Activated CD4-positive, alpha-beta memory T cell treated with anti-CD3 and anti-CD28 coated beads for 36 hours (primary cell): Measurements from ENCODE around the gene PTPN2. TPM values are rescaled to one million over a fixed set of nuclear protein-coding genes. Genes with fewer than 3 reads are reported as not detected.
A peak's percentile ranks its signal among the peaks of the same experiment; 100 is the strongest.

Experiments
- CTCF ChIA-PET: fragments of 350-600 bp; sonication (Branson Sonifier 250); formaldehyde crosslinking; loops from one replicate; lab custom pipeline; 2021; ENCODE audit warnings: antibody characterized with exemption, inconsistent platforms; lab: Charles Lee
- POLR2A ChIA-PET: fragments of 350-600 bp; sonication (Branson Sonifier 250); formaldehyde crosslinking; loops from one replicate; lab custom pipeline; 2021; ENCODE audit warnings: antibody characterized with exemption; lab: Charles Lee
- DNase-seq: peaks from one replicate; pipeline ENCODE4 v3.0.0-alpha.2; 2020
- H3K27ac Mint-ChIP-seq: one replicate; pipeline ENCODE4 v1.8.0; 2021; ENCODE audit warnings: mixed read lengths
- H3K27me3 Mint-ChIP-seq: one replicate; pipeline ENCODE4 v1.8.0; 2021; ENCODE audit warnings: mixed read lengths
- H3K36me3 Mint-ChIP-seq: one replicate; pipeline ENCODE4 v1.8.0; 2021; ENCODE audit warnings: mixed read lengths
- H3K4me1 Mint-ChIP-seq: one replicate; pipeline ENCODE4 v1.8.0; 2021; ENCODE audit warnings: low read depth, mixed read lengths
- H3K4me3 Mint-ChIP-seq: one replicate; pipeline ENCODE4 v1.8.0; 2021; ENCODE audit warnings: mild to moderate bottlenecking, mixed read lengths
- H3K9me3 Mint-ChIP-seq: one replicate; pipeline ENCODE4 v1.8.0; 2021; ENCODE audit warnings: mixed read lengths
- intact Hi-C: fragments of 100-400 bp; cut with micrococcal nuclease; formaldehyde crosslinking; loops from one replicate; pipeline ENCODE4 v1.15.1; 2023
- total RNA-seq, 2 experiments: library from RNA; stranded (reverse); gene quantifications; one replicate each; pipeline ENCODE4 v1.2.3, GENCODE V29; 2021

The PTPN2 gene
- 10 to 100 TPM; 68.8 to 73.3 TPM for total RNA-seq

- CTCF ChIA-PET = interaction anchor here (0.7 to 6.0 kb wide), 6 partner anchors 9 to 156 kb away, joined by 3 to 36 read pairs (median 4); no protein-coding TSS in a partner anchor
- H3K9me3 Mint-ChIP-seq = no peaks in the 10 kb centered on the region
- intact Hi-C loops = loop anchor here (1.0 to 2.0 kb wide), 5 partner anchors 27 to 182 kb away; partner anchors contain the start of genes CEP192 and CEP76
- peaks cover 56% of the 10 kb centered on the region for H3K4me1 Mint-ChIP-seq
- peak within 1 kb of the TSS; percentile 92 for H3K27ac Mint-ChIP-seq
- H3K36me3 Mint-ChIP-seq = peaks cover 1% of the 10 kb centered on the region
- POLR2A ChIA-PET = interaction anchor here (0.6 to 3.0 kb wide), 27 partner anchors 9 to 507 kb away, joined by 3 to 21 read pairs (median 4); partner anchors contain the start of genes AFG3L2, CEP76, PSMG2 and SEH1L
- peak; percentile 94 for DNase-seq
- H3K27me3 Mint-ChIP-seq = no peaks in the 10 kb centered on the region
- peak within 1 kb of the TSS; percentile 78 for H3K4me3 Mint-ChIP-seq
These were observed at the start of gene PTPN2 for GRCh38 chr18:12883684-12884405. Gene PTPN2 (minus strand): TSS chr18:12884237. CDS start chr18:12884141, 96 bp downstream.

- Mint-ChIP-seq H3K4me3 (no peak overlapping the region), H3K36me3 (no peaks in the 10 kb centered on the region), H3K27ac (no peak overlapping the region), H3K9me3 (no peaks in the 10 kb centered on the region), H3K27me3 (peaks cover 2% of the 10 kb centered on the region), H3K4me1 (peaks cover 4% of the 10 kb centered on the region)
- CTCF ChIA-PET = interaction anchor here (0.7 to 5.5 kb wide), 12 partner anchors 9 to 605 kb away, joined by 3 to 150 read pairs (median 9); no protein-coding TSS in a partner anchor
- intact Hi-C loops = loop anchor here (5.0 kb wide), 1 partner anchor 541 kb away; no protein-coding TSS in a partner anchor
- POLR2A ChIA-PET = no interaction called here
- no peak for DNase-seq
These were observed 49.3 kb upstream of the PTPN2 start for GRCh38 chr18:12933327-12933726.

- no peaks in the 10 kb centered on the region for H3K36me3 Mint-ChIP-seq
- intact Hi-C loops = loop anchor here (5.0 kb wide), 1 partner anchor 539 kb away; no protein-coding TSS in a partner anchor
- POLR2A ChIA-PET = no interaction called here
- H3K4me1 Mint-ChIP-seq = peaks cover 4% of the 10 kb centered on the region
- no peak overlapping the region for H3K27ac Mint-ChIP-seq
- CTCF ChIA-PET = no interaction called here
- H3K27me3 Mint-ChIP-seq = peaks cover 2% of the 10 kb centered on the region
- no peak overlapping the region for H3K4me3 Mint-ChIP-seq
- no peaks in the 10 kb centered on the region for H3K9me3 Mint-ChIP-seq
- no peak for DNase-seq
These were observed 46.9 kb upstream of the PTPN2 start for GRCh38 chr18:12930908-12931307.

GRCh38 chr18:12930376-12930775 is 46.3 kb upstream of the PTPN2 start:
- H3K4me1 Mint-ChIP-seq = peaks cover 4% of the 10 kb centered on the region
- ChIA-PET CTCF (no interaction called here), POLR2A (no interaction called here)
- H3K9me3 Mint-ChIP-seq = no peaks in the 10 kb centered on the region
- no peak overlapping the region for H3K4me3 Mint-ChIP-seq
- peaks cover 2% of the 10 kb centered on the region for H3K27me3 Mint-ChIP-seq
- H3K36me3 Mint-ChIP-seq = no peaks in the 10 kb centered on the region
- no peak overlapping the region for H3K27ac Mint-ChIP-seq
- intact Hi-C loops = loop anchor here (5.0 kb wide), 1 partner anchor 538 kb away; no protein-coding TSS in a partner anchor
- no peak for DNase-seq

GRCh38 chr18:12929477-12930083 is 45.5 kb upstream of the PTPN2 start:
- intact Hi-C loops = loop anchor here (5.0 kb wide), 1 partner anchor 537 kb away; no protein-coding TSS in a partner anchor
- Mint-ChIP-seq H3K4me1 (peaks cover 2% of the 10 kb centered on the region), H3K27ac (no peak overlapping the region), H3K9me3 (no peaks in the 10 kb centered on the region), H3K36me3 (no peaks in the 10 kb centered on the region), H3K4me3 (no peak overlapping the region), H3K27me3 (peaks cover under 1% of the 10 kb centered on the region)
- CTCF ChIA-PET = interaction anchor here (1.4 kb wide), 2 partner anchors 36 to 203 kb away, joined by 5 read pairs; no protein-coding TSS in a partner anchor
- DNase-seq = no peak
- POLR2A ChIA-PET = no interaction called here

GRCh38 chr18:12928641-12929040 is 44.6 kb upstream of the PTPN2 start:
- CTCF ChIA-PET = interaction anchor here (1.4 kb wide), 2 partner anchors 35 to 202 kb away, joined by 5 read pairs; no protein-coding TSS in a partner anchor
- no peaks in the 10 kb centered on the region for H3K4me1 Mint-ChIP-seq
- no peak overlapping the region for H3K4me3 Mint-ChIP-seq
- POLR2A ChIA-PET = no interaction called here
- H3K9me3 Mint-ChIP-seq = no peaks in the 10 kb centered on the region
- intact Hi-C loops = no loop called here
- no peaks in the 10 kb centered on the region for H3K27me3 Mint-ChIP-seq
- no peak for DNase-seq
- no peaks in the 10 kb centered on the region for H3K36me3 Mint-ChIP-seq
- H3K27ac Mint-ChIP-seq = no peak overlapping the region

- no peak overlapping the region for H3K4me3 Mint-ChIP-seq
- intact Hi-C loops = no loop called here
- H3K27me3 Mint-ChIP-seq = no peaks in the 10 kb centered on the region
- no peak overlapping the region for H3K27ac Mint-ChIP-seq
- POLR2A ChIA-PET = no interaction called here
- CTCF ChIA-PET = no interaction called here
- no peaks in the 10 kb centered on the region for H3K36me3 Mint-ChIP-seq
- H3K4me1 Mint-ChIP-seq = no peaks in the 10 kb centered on the region
- no peak for DNase-seq
- no peaks in the 10 kb centered on the region for H3K9me3 Mint-ChIP-seq
These were observed 44.2 kb upstream of the PTPN2 start for GRCh38 chr18:12928206-12928605.

- ChIA-PET POLR2A (no interaction called here), CTCF (interaction anchor here (0.6 to 2.7 kb wide), 4 partner anchors 9 to 33 kb away, joined by 3 to 6 read pairs (median 4); no protein-coding TSS in a partner anchor)
- DNase-seq = no peak
- peaks cover 6% of the 10 kb centered on the region for H3K4me1 Mint-ChIP-seq
- H3K36me3 Mint-ChIP-seq = no peaks in the 10 kb centered on the region
- H3K27ac Mint-ChIP-seq = no peak overlapping the region
- intact Hi-C loops = no loop called here
- H3K27me3 Mint-ChIP-seq = no peaks in the 10 kb centered on the region
- H3K4me3 Mint-ChIP-seq = no peak overlapping the region
- no peaks in the 10 kb centered on the region for H3K9me3 Mint-ChIP-seq
These were observed 40.6 kb upstream of the PTPN2 start for GRCh38 chr18:12924616-12925015.

GRCh38 chr18:12922266-12922665 is 38.2 kb upstream of the PTPN2 start:
- Mint-ChIP-seq H3K27ac (no peak overlapping the region), H3K36me3 (no peaks in the 10 kb centered on the region), H3K9me3 (no peaks in the 10 kb centered on the region), H3K4me3 (no peak overlapping the region), H3K27me3 (no peaks in the 10 kb centered on the region), H3K4me1 (peaks cover 6% of the 10 kb centered on the region)
- ChIA-PET POLR2A (interaction anchor here (0.6 to 1.4 kb wide), 5 partner anchors 38 to 271 kb away, joined by 3 to 5 read pairs (median 4); partner anchors contain the start of genes CEP192 and PTPN2), CTCF (interaction anchor here (1.0 to 2.5 kb wide), 4 partner anchors 12 to 237 kb away, joined by 3 to 34 read pairs (median 4); no protein-coding TSS in a partner anchor)
- no peak for DNase-seq
- intact Hi-C loops = no loop called here

GRCh38 chr18:12921178-12921577 is 37.1 kb upstream of the PTPN2 start:
- H3K4me3 Mint-ChIP-seq = no peak overlapping the region
- no peak overlapping the region for H3K27ac Mint-ChIP-seq
- CTCF ChIA-PET = interaction anchor here (0.6 to 2.5 kb wide), 8 partner anchors 13 to 536 kb away, joined by 3 to 34 read pairs (median 3); no protein-coding TSS in a partner anchor
- no peaks in the 10 kb centered on the region for H3K27me3 Mint-ChIP-seq
- POLR2A ChIA-PET = interaction anchor here (0.6 to 1.4 kb wide), 5 partner anchors 9 to 146 kb away, joined by 3 to 5 read pairs (median 4); partner anchors contain the start of gene PTPN2
- H3K9me3 Mint-ChIP-seq = no peaks in the 10 kb centered on the region
- H3K4me1 Mint-ChIP-seq = peaks cover 6% of the 10 kb centered on the region
- peak; percentile 61 for DNase-seq
- no peaks in the 10 kb centered on the region for H3K36me3 Mint-ChIP-seq
- intact Hi-C loops = loop anchor here (1.0 kb wide), 1 partner anchor 82 kb away; no protein-coding TSS in a partner anchor

- Mint-ChIP-seq H3K4me3 (no peak overlapping the region), H3K27ac (no peak overlapping the region), H3K27me3 (peaks cover 2% of the 10 kb centered on the region), H3K9me3 (peaks cover 12% of the 10 kb centered on the region), H3K36me3 (peaks cover 3% of the 10 kb centered on the region), H3K4me1 (peaks cover 7% of the 10 kb centered on the region)
- intact Hi-C loops = no loop called here
- CTCF ChIA-PET = no interaction called here
- no peak for DNase-seq
- POLR2A ChIA-PET = interaction anchor here (0.9 to 1.6 kb wide), 2 partner anchors 9 to 28 kb away, joined by 4 to 5 read pairs; partner anchors contain the start of gene PTPN2
These were observed 28.1 kb upstream of the PTPN2 start for GRCh38 chr18:12911929-12912703.
